Medulla oblongata (tissue), 1 donor: ENCODE data around the gene CA10.

Experiments used
- DNase-seq: peaks from one replicate; pipeline ENCODE4 v3.0.0-alpha.2; 2015; ENCODE audit errors: extremely low spot score

Gene CA10

DNA sequence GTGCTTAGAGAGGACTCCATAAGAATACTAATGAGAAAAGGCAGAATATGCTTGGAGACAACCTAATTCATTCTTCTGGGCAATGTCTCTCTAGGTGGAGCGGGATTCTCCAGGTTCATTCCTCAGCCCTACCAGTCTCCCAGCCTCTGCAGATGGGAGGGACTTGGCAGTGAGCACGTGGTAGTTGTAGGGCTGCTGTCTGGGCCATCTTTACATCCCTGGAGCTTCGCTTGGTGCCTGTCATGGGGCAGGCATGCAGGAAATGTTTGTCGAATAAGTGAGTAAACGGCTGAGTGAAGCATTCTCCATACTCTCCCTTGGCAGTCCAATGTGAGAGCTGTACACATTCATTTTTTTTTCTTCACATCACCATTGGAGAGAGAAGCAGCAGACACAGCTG is 510.7 kb downstream of the CA10 start:
- DNase-seq, result no peak

DNA sequence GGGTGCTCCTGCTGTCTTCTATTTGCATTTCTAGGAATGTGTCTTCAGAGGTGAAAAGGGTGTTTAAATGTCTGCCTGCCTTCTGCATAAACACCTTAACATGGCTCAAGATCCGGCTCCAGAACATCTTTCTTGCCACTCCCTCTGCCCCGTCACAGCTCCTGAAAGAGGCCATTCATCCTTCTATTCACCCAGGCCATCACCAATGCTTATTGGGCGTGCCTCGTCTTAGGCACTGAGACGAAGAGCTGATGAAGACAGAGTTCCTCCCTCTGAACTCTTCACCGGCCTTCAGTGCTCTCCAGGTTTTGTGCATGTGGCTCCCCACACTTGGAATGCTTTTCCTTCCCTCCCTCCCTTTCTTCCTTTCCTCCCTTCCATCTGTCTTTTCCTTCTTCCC is 511.4 kb downstream of the CA10 start:
- no peak for DNase-seq

DNA sequence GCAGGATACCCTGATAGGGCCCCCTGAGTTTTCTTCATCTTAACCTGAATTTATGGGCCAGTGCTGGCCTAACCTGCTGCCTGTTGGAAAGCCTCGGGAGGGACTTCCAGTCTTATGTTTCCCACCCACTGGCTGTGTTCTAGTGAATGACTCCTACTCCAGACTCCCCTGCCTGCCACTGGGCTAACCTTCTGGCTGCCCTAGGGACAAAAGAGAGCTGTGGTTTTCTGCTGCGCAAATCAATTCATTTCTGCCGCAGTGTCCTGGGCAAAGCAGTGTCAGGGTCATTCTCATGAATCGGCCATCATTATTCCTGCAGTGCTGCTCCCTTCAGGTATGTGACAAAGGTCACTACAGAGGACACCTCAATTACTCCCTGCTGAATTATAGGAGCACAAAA is 512.0 kb downstream of the CA10 start:
- DNase-seq, result no peak

DNA sequence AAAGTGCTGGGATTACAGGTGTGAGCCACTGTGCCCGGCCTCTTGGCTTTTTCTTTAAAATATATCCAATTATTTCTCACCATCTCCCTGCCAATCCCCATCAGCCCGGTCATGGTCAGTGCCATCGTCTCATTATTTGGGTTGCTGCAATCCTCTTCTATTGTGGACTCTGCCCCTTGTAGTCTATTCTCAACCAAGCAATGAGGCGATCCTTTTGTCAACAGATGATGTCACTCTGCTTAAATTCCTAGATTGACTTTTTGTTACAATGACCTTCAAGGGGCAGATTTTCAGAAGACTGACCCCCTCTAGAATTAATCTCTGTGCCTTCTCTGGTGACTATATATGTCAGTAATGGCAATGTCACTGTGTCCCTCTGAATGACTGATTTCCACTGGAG is 513.5 kb downstream of the CA10 start:
- no peak for DNase-seq

DNA sequence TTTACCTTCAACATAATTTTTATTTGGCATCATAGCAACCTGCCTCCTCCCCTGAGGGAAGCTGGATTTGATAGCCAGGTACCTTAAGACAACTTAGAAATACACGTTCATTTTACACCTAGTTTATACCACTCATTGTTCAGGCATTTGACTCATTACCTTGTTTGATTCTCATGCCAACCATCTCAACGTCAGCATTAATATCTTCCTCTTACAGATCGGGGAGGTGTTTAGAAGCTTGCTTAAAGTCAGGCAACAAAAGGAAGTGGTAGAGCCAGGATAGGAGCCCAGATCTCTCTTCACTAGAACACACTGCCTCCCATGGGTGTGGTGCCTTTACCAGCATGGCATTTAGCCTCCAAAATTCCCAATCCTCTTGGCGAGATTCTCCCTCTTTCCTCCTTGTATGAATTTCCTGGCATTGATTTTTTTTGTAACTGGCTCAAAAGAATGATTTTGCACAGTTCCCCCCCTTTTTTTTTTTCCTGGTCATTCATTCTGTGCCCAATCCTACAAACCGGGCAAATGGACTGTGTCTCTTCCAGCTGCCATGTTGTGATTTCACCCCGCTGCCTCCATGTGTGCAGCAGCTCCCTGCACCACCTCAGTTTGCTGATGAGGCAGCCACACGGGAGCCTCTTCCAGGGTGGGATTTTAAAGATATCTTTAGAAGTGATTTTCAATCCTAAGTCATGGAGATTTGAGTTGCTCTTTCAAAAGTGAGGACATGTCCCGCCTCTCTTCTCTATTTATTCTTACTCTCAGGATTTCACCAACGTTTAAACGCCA is 514.6 kb downstream of the CA10 start:
- DNase-seq, result no peak

DNA sequence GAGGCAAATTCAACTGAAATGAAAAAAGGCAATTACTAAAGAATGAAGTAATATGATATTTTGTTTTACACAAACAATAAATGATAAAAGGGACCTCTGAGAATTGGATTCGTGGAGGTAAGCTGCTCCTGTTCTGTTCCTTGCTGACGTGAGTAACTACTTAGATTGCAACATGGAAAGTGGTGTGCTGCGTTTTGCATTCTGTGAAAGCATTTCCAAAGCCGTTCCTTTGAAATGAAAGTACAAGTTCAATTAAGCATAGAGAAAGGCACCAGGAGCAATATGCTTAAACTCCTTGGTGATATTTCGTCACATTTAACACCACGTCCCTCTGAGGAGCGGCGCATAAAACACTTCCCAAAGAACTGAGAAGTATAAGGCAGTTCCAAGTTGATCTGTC is 516.5 kb downstream of the CA10 start:
- no peak for DNase-seq

DNA sequence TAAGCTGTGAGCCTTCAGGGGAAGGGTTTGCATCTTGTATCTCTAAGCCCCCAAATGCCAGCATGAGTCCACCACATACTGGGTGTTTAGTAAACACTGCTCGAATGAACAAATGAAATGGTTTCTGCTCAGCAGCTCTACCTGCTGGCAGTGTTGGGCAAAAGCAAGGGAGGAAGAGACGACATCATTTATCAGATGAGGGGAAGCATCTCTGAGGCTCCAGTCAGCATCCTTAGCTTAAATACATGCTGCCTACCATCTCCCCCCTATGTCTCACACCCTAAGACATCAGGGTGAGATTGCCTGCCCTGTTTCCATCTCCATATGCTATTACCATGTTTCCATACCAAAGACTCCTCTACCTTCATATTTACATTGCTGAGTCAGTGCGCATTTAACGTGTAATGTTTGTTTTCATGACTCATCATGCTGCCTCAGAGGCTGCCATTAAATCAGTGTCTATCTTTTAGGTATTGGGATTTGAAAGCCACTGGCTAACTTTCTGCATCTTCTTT is 518.3 kb downstream of the CA10 start:
- DNase-seq, result no peak

DNA sequence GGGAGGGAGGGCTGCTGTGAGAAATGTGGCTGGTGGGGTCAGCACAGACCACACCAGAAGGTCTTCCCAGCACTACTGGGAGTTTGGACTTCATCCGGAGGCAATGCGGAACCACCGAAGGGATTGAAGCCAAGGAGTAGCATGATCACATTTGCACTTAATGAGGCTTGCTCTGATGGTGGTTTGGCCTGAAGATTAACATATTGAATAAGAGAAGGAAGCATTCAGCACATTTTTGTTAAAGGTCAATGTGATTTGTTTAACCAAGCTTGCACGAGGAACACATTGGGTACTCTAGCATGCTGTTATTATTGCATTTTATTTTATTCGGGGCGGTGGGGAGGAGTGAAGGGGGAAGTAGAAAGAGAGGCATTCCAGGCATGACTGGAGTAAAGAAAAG is 519.5 kb downstream of the CA10 start:
- no peak for DNase-seq

DNA sequence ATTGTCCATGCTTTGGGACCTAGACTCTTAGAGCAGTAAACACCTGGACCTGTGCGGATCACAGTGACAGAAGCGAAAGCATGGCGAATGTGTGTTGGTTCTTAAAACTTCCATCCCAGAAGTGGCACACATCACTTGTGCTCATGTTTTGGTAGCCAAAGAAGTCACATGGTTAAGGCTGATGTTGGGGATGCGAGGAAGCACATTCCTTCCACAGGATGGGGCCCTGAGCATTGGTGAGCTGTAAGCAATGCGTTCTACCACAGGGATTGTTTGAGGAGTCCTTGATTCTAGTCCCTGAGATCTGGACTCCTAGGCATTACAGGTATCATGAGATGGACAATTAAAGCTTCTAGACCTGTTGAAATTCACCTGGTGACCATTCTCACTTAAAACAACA is 522.2 kb downstream of the CA10 start:
- DNase-seq, result no peak

DNA sequence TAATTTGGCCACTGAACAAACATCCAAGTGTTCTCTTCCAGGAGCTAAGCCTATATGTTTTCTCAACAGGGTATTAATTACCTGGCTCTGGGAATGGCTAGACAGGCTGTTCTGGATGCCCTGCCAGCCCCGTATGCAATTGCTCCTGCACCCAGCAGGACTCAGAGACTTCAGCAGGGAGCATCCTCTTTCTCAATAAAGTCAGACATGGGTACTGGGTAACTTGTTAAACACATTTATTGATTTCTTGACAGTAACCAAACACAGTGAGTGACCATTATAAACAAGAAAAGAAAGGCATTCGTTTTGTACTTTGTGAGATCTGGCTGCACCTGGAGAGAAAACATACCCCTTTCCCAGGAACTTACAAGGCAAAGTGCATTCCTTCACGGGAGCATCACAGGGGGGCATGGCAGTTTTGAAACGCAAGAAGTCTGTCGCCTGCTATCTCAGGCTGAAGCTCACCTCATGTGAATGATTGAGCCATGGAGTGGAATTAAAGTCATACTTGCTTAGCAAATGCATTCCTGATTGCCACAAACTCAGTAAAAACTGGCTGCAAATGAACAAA is 528.3 kb downstream of the CA10 start:
- DNase-seq, result no peak

DNA sequence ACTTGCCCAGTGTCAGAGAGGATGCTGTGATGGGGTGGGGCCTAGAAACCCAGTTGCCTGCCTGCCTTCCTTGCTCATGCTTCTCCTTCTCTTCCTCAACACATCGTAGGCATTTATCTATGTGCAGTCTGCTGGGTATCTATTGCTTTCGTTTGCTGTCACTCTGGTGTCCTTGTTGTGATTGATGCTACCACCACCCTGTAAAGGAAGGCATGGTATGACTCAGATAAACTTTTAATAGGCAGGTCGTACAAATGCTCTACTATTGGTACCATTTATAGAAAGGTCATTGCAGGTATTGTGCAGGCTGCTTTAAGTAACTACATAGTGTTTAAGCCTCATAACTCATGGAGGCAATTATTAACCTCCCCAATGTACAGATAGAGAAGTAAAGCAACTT is 529.3 kb downstream of the CA10 start:
- DNase-seq, result no peak

DNA sequence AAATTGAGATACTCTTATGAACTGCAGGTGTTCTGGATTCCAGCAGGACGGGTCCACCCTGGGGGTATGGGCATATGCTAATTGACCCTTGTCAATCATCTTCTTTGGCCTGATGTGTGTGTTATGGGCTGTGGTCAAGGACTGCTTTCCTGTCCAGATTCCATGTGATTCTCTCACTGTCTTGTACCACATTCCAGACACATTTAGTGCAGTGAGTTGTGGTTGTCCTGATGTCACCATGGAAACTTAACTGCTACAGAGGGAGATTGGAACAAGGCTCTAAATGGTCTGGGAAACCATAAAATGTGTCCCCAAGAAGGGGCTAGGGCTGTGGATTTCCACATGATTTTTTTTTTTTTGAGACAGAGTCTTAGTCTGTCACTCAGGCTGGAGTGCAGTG is 530.7 kb downstream of the CA10 start:
- no peak for DNase-seq

DNA sequence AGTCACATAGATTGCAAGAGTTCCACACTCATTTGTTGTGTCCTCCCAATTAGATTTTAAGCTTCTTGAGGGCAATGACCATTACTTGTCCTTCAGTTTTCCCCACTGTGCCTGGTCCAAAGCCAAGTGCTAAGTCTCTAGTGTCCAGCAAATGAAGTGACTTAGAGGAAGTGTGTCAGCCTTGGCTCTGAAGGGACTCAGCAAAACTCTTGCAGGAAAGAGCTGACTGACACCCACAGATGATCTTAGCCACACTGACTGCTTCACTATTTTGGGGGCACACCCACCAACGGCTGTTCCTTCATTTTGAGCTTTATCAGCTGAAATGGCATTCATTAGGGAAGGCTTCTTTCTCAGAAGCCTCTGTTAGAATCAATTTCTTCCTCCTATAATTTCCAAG is 540.0 kb downstream of the CA10 start:
- no peak for DNase-seq

DNA sequence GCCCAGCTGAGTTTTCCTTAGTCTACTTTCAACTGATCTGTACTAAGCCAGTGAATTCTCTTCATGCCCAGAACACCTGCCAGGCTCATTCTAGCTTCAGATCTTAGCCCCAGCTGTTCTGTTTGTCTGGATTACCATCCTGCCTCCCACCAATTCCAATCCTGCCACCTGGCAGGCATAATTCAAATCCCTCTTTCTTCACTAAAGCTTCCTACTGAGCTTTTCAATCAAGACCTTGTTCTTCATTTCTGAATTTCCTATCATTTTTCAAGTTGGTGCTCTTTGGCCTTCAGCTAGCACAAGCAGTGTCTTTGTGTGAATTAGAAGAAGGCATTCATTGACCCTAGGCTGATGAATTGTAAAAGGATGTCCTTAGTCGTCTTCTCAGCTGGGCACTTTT is 540.5 kb downstream of the CA10 start:
- DNase-seq, result peak; percentile 61

DNA sequence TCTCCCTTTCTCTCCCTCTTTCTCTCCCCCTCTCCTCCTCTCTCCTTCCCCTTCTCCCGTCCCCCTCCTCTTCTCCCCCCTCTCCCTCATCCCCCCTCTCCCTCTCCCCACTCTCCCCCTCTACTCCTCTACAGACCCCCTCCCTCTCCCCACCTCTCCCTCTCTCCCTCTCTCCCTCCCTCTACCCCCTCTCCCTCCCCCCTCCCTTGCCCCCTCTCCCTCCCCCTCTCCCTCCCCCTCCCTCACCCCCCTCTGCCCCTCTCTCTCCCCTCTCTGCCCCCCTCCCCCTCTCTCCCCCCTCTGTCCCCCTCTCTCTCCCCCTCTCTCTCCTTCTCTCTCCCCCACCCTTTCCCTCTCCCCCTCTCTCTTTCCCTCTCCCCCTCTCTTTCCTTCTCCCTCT is 545.3 kb downstream of the CA10 start:
- no peak for DNase-seq

DNA sequence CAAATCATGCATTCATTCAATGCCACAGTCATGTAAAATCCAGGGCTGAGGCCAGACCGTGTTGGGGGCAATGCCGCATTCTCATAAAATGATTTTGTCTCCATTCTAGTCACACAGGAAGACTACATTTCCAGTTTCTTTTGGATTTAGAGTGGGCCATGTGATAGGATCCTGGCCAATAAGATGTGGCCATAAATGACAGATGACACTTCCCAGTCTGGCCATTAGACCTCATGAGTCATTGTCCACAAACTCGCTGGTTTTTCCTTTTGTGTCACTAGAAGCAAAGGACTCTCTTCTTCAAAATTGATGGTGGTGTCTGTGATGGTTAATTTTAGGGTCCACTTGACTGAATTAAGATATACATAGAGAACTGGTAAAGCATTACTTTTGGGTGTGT is 545.8 kb downstream of the CA10 start:
- no peak for DNase-seq

DNA sequence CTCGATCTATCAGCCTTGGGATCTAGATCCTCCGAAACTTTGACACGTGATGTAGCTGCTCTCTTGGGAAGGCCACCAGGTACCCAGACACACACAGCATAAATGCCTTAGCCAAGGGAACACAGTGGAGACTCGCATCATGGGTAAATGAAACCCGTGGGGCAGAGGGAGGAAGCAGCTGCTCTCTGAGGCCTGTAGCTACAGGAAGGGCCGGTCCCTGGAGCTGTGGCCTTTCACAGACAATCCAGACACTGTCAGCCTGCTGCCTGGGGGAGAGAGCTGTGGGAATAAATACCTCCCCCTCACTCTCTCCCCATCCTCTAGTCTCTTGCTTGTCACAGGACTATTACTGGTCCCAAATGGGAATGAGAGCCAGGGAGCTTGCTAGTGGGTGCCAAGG is 546.9 kb downstream of the CA10 start:
- DNase-seq, result peak; percentile 21

DNA sequence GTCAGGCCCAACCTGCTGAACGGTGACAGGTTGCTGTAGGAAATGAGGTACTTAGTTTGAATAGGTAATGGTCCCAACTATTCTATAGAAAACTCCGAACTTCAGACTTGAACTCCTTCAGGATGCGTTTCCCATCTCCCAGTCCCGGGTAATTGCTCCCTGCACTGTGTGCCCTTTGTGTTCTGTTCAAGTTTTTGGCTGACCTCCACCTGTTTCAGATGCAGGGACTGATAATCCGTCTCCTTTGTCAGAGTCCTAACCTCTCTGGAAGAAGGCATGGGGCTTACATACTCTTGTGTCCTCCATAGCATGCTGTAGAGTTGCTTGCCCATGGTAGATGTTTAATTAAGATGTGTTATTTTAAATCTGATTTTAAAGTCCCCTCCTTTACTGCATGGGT is 547.7 kb downstream of the CA10 start:
- DNase-seq, result no peak

DNA sequence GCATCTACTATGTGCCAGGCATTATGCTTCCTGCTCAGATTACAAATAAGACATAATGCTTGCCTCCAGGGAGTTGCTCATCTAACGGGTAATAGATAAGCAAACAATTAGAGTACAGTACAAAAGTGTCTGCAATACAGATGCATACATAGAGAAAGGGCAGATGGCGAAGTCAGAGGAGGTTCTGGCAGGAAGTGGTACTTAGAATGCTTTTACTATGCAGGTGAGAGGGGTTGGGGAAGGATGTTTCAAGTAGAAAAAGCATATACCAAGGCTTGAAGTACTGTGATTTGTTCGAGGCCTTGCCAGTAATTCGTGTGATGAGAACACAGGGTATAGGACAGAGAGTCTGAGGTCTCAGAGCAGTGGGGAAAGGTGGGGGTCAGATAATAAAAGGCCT is 548.4 kb downstream of the CA10 start:
- DNase-seq, result no peak

DNA sequence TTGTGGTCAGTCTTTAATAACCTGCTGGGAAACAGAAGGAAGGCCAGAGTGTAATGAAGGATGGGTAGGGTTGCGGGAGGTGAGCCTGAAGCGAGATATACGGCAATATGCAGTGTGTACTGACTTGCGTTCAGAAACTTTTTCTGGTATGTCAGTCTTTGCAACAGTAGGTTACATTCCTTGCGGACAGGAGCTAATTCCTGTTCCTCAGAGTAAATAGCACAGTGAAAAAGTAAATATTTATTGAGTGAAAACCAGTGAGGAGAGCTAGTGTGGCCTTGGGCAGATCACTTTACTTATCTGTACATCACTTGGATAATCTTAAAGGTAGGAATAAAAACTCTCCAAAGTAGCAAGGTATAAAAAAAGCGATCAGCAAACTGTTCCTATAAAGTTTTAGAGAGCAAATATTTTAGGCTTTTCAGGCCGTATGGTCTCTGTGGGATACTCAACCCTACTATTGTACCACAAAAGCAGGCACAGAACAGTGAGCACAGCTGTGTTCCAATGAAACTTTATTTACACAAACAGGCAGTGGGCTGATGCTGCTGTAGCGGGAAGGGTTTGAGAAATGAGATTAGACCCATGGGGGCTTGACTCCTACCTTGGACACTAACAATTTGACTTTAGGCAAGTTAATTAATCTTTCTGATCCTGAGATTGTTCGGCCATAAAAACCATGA is 550.1 kb downstream of the CA10 start:
- no peak for DNase-seq

DNA sequence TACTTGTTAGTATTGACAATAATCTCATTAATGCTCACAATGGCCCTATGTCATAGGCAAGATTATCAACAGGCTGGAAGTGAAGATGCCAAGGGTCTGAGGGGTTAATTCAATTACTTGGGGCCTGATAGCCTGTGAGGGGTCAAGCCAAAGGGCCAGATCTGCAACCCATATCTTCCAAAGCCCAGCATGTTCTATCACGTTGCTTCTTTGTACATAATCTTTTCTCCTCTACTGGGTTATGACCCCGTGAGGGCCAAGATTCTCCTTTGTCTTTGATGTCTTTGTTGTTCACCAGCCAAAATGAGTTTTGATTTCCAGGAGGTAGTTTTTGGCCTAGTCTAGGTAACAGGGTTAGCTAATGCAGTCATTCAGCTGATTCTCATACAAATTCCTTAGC is 551.0 kb downstream of the CA10 start:
- DNase-seq, result no peak

DNA sequence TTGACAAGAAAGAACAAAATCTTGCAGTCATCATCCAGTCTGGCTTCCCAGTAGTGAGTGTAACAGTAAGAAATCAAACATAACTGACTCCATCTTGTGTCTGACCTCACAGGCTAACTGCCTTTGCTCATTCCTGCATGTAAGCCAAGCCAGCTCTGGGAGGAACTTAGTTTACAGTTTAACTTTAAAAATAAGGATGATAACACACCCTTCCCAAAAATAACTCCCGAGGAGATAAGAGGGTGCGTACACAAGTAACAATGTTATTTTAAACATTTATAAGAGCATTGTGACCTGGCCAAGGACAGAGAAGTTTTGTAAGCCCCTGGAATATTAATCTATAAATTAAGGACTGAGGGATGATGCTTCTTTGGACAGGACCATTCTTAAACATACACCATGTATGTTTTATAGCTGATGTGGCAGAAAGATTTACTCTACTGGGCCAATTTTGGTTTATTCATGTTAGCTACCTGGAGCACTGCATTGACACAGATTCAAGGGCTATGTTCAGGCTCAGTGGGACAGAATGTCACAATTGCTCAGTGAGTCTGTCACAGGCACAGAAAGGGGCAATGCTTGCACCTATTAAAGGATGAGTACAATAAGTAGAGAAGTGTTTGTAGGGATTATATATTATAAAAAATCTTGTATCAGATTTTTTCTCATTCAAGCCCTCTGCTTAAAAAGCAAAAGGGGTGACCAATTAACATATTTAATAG is 554.1 kb downstream of the CA10 start:
- DNase-seq, result no peak
